GM12891 (cell line): Measurements from ENCODE around the gene RAI1.

Experiments
- DNase-seq: peaks from one replicate; pipeline ENCODE4 v3.0.0; 2011; ENCODE audit warnings: low spot score; ENCODE audit not compliant: insufficient read length
- FAIRE-seq: peaks from 2 replicates; lab custom pipeline; 2011; peaks lifted over from hg19 to GRCh38; lab: Jason Lieb, UNC
- PAX5 ChIP-seq: IDR thresholded peaks from 2 replicates; pipeline ENCODE4 v1.6.1; 2011; ENCODE audit warnings: low read length, moderate library complexity, mild to moderate bottlenecking; ENCODE audit not compliant: insufficient read depth, severe bottlenecking
- POLR2A ChIP-seq: IDR thresholded peaks from 2 replicates; pipeline ENCODE4 v1.6.1; 2011; ENCODE audit warnings: low read depth, low read length, control low read depth
- POLR2AphosphoS5 ChIP-seq: IDR thresholded peaks from 2 replicates; pipeline ENCODE4 v1.6.1; 2011; ENCODE audit warnings: low read depth, low read length, control low read depth
- POU2F2 ChIP-seq: IDR thresholded peaks from 2 replicates; pipeline ENCODE4 v1.6.1; 2011; ENCODE audit warnings: low read depth, mild to moderate bottlenecking, control low read depth, low read length, moderate library complexity
- SPI1 ChIP-seq: IDR thresholded peaks from 2 replicates; pipeline ENCODE4 v1.6.1; 2011; ENCODE audit warnings: low read depth, low read length, control low read depth
- TAF1 ChIP-seq: IDR thresholded peaks from 2 replicates; pipeline ENCODE4 v1.6.1; 2011; ENCODE audit warnings: low read depth, low read length, control low read depth

Gene RAI1

DNA sequence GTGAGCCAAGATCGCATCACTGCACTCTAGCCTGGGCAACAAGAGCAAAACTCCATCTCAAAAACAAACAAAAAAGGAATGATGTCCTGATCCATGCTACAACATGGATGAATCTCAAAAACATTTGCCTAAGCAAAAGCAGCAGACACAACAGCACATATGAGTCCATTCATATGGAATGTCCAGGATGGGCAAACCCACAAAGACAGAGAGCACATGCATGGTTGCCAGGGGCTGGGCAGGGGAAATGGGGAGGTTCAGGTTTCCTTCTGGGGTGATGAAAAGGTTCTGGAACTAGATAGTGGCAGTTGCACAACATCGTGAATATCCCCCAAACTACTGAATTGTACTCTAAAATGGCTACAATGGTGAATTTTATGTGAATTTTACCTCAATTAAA is 35.3 kb upstream of the RAI1 start:
- FAIRE-seq (no peak), DNase-seq (no peak)
- no peak for TF ChIP-seq TAF1

DNA sequence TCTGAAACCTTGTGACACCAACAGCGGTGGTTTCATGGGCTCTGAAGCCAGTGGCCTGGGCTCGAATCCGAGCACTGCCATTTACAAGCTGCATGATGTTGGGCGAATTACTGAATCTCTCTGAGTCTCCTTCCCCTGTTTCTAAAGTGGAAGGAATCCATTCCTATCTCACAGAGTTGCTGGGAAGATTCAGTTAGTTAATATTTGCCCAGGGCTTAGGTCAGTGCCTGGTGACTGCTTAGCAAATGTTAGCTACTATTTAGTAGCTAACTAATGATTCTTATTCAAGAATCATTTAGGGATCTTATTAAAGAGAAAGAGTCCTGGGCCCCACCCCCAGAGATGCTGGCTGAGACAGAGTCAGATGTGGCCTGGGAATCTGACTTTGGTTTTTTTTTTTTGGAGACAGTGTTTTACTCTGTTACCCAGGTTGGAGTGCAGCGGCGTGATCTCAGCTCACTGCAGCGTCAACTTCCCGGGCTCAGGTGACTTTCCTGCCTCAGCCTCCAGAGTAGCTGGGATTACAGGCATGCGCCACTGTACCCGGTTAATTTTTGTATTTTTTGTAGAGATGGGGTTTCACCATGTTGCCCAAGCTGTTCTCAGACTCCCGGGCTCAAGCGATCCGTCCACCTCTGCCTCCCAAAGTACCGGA is 33.6 kb upstream of the RAI1 start:
- TF ChIP-seq SPI1 (no peak), PAX5 (no peak), TAF1 (no peak), POU2F2 (no peak), POLR2A (no peak), POLR2AphosphoS5 (no peak)
- FAIRE-seq (no peak), DNase-seq (no peak)

- FAIRE-seq, result no peak
- no peak for DNase-seq
- TF ChIP-seq TAF1, result no peak
- TF ChIP-seq POLR2AphosphoS5, result no peak
- TF ChIP-seq PAX5, result no peak
Observed at GRCh38 chr17:17648762-17649161, 32.5 kb upstream of the RAI1 start.

DNA sequence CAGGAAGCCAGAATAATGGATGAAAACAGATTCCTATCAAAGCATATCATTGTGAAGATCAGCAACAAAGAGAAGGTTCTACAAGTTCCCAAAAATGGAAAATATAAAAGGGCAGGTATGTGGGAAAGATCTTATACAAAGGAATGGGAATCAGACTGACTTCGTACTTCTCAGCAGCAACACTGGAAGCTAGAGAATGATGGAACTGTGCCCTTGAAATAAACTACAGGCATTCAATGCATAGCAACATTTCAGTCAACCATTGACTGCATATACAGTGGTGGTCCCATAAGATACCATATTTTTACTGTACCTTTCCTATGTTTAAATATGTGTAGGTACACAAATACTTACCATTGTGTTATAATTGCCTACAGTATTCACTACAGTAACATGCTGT is 30.3 kb upstream of the RAI1 start:
- DNase-seq (no peak), FAIRE-seq (no peak)
- TF ChIP-seq POLR2A, result no peak
- no peak for TF ChIP-seq TAF1
- TF ChIP-seq PAX5, result no peak
- no peak for TF ChIP-seq POU2F2
- no peak for TF ChIP-seq SPI1
- TF ChIP-seq POLR2AphosphoS5, result no peak

GRCh38 chr17:17653343-17653742 is 27.9 kb upstream of the RAI1 start:
- TF ChIP-seq POLR2AphosphoS5 (no peak), PAX5 (no peak)
- DNase-seq, result no peak
- no peak for FAIRE-seq

GRCh38 chr17:17659340-17659739 is 21.9 kb upstream of the RAI1 start:
- TF ChIP-seq POLR2A, result no peak
- no peak for TF ChIP-seq SPI1
- no peak for TF ChIP-seq POLR2AphosphoS5
- no peak for TF ChIP-seq PAX5
- TF ChIP-seq TAF1, result no peak
- no peak for TF ChIP-seq POU2F2
- no peak for DNase-seq
- FAIRE-seq, result no peak

- TF ChIP-seq POLR2A (no peak), PAX5 (no peak), POU2F2 (no peak), POLR2AphosphoS5 (no peak), TAF1 (no peak), SPI1 (no peak)
Observed at GRCh38 chr17:17661134-17661533, 20.1 kb upstream of the RAI1 start.

GRCh38 chr17:17661834-17662385 is 19.3 kb upstream of the RAI1 start:
- no peak for FAIRE-seq
- 0 out of 2 replicates have a peak, but pooled peaks have one; percentile 22 for TF ChIP-seq SPI1
- no peak for TF ChIP-seq PAX5
- 0 out of 2 replicates have a peak, but pooled peaks have one; percentile 22 for TF ChIP-seq POU2F2
- TF ChIP-seq POLR2AphosphoS5, result no peak
- no peak for TF ChIP-seq POLR2A
- TF ChIP-seq TAF1, result no peak

More at GRCh38 chr17:17661134-17661533, 20.1 kb upstream of the RAI1 start:
- FAIRE-seq (no peak), DNase-seq (no peak)

GRCh38 chr17:17663160-17664063 is 17.8 kb upstream of the RAI1 start:
- TF ChIP-seq PAX5 (peak; percentile 37), SPI1 (no peak), POLR2A (peak; percentile 28; the same call in 1 of the 2 replicates), POLR2AphosphoS5 (no peak), POU2F2 (peak; percentile 64; the same call in 1 of the 2 replicates)
- DNase-seq (peak; percentile 77), FAIRE-seq (peak; percentile 99)

More at GRCh38 chr17:17661834-17662385, 19.3 kb upstream of the RAI1 start:
- no peak for DNase-seq

DNA sequence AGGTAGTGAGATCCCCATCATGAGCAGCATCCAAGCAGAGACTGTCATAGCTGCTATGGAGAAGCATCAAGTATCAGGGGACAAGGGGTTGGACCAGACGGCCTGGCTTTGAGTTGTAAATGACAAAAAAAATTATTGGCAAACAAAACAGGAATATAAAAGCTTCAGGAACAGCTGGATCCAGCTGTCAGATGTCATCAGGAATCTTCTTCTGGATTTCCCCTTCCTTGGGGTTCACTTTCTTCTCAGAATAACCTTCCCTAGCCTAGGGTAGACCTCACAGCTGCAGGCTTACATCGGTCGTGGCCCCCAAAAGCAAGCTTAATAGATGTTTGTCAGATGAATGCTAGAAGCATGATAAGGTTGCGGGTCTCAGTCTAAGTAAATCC is 17.2 kb upstream of the RAI1 start:
- DNase-seq (no peak), FAIRE-seq (no peak)
- no peak for TF ChIP-seq POU2F2
- TF ChIP-seq POLR2A, result no peak
- TF ChIP-seq TAF1, result no peak
- TF ChIP-seq PAX5, result no peak
- TF ChIP-seq SPI1, result no peak
- no peak for TF ChIP-seq POLR2AphosphoS5
